ENCODE results near the gene MRFAP1L1. TPM values are rescaled to one million over a fixed set of nuclear protein-coding genes. Genes with fewer than 3 reads are reported as not detected.
"Not testable (repeated sequence)": the region's sequence is repeated elsewhere in the genome, so short reads cannot be mapped to it uniquely, and the experiment has no call there.

MRFAP1L1 gene
- total and polyA plus RNA-seq, 2 experiments from 2014 or later = 61.6 to 73.8 TPM

- peaks cover 15% of the 10 kb centered on the region for H3K4me1 Mint-ChIP-seq
Measured at GRCh38 chr4:6725427-6725961, 15.8 kb upstream of the MRFAP1L1 start.

GRCh38 chr4:6724421-6725111 is 14.9 kb upstream of the MRFAP1L1 start:
- Histone ChIP-seq H3K27me3 (ENCODE audit: insufficient read depth) (no peaks in the 10 kb centered on the region), H2AFZ (no peak overlapping the region), H3K4me2 (no peak overlapping the region), H3K36me3 (ENCODE audit: insufficient read depth) (no peaks in the 10 kb centered on the region), H3K27ac (ENCODE audit: low read depth) (no peak overlapping the region), H3F3A (replicated peaks; ENCODE audit: low read depth) (peaks cover 9% of the 10 kb centered on the region), H3K4me1 (ENCODE audit: insufficient read depth) (no peaks in the 10 kb centered on the region; the same call in 1 of the 2 replicates), H3K79me2 (replicated peaks; ENCODE audit: insufficient read depth) (no peaks in the 10 kb centered on the region), H3K9me2 (ENCODE audit: insufficient read depth) (no peaks in the 10 kb centered on the region), H4K20me1 (replicated peaks; ENCODE audit: insufficient read depth) (no peaks in the 10 kb centered on the region), H3K4me3 (no peak overlapping the region)
- peaks cover 15% of the 10 kb centered on the region for H3K4me1 Mint-ChIP-seq
- H3K27me3 Mint-ChIP-seq (ENCODE audit: insufficient read depth, low read depth, poor library complexity) = peaks cover 12% of the 10 kb centered on the region
- H3K9me3 Mint-ChIP-seq = no peaks in the 10 kb centered on the region
- DNase-seq (ENCODE audit: low spot score) (no peak), ATAC-seq (no peak)
- H3K4me3 Mint-ChIP-seq = no peak overlapping the region
- TF ChIP-seq, protein P1, sequence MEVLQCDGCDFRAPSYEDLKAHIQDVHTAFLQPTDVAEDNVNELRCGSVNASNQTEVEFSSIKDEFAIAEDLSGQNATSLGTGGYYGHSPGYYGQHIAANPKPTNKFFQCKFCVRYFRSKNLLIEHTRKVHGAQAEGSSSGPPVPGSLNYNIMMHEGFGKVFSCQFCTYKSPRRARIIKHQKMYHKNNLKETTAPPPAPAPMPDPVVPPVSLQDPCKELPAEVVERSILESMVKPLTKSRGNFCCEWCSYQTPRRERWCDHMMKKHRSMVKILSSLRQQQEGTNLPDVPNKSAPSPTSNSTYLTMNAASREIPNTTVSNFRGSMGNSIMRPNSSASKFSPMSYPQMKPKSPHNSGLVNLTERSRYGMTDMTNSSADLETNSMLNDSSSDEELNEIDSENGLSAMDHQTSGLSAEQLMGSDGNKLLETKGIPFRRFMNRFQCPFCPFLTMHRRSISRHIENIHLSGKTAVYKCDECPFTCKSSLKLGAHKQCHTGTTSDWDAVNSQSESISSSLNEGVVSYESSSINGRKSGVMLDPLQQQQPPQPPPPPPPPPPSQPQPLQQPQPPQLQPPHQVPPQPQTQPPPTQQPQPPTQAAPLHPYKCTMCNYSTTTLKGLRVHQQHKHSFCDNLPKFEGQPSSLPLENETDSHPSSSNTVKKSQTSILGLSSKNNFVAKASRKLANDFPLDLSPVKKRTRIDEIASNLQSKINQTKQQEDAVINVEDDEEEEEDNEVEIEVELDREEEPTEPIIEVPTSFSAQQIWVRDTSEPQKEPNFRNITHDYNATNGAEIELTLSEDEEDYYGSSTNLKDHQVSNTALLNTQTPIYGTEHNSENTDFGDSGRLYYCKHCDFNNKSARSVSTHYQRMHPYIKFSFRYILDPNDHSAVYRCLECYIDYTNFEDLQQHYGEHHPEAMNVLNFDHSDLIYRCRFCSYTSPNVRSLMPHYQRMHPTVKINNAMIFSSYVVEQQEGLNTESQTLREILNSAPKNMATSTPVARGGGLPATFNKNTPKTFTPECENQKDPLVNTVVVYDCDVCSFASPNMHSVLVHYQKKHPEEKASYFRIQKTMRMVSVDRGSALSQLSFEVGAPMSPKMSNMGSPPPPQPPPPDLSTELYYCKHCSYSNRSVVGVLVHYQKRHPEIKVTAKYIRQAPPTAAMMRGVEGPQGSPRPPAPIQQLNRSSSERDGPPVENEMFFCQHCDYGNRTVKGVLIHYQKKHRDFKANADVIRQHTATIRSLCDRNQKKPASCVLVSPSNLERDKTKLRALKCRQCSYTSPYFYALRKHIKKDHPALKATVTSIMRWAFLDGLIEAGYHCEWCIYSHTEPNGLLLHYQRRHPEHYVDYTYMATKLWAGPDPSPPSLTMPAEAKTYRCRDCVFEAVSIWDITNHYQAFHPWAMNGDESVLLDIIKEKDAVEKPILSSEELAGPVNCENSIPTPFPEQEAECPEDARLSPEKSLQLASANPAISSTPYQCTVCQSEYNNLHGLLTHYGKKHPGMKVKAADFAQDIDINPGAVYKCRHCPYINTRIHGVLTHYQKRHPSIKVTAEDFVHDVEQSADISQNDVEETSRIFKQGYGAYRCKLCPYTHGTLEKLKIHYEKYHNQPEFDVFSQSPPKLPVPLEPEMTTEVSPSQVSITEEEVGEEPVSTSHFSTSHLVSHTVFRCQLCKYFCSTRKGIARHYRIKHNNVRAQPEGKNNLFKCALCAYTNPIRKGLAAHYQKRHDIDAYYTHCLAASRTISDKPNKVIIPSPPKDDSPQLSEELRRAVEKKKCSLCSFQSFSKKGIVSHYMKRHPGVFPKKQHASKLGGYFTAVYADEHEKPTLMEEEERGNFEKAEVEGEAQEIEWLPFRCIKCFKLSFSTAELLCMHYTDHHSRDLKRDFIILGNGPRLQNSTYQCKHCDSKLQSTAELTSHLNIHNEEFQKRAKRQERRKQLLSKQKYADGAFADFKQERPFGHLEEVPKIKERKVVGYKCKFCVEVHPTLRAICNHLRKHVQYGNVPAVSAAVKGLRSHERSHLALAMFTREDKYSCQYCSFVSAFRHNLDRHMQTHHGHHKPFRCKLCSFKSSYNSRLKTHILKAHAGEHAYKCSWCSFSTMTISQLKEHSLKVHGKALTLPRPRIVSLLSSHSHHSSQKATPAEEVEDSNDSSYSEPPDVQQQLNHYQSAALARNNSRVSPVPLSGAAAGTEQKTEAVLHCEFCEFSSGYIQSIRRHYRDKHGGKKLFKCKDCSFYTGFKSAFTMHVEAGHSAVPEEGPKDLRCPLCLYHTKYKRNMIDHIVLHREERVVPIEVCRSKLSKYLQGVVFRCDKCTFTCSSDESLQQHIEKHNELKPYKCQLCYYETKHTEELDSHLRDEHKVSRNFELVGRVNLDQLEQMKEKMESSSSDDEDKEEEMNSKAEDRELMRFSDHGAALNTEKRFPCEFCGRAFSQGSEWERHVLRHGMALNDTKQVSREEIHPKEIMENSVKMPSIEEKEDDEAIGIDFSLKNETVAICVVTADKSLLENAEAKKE (CRISPR knock-in tag; IDR thresholded peaks at IDR 0.05) = no peak
- TF ChIP-seq EZH2 (IDR thresholded peaks at IDR 0.05; ENCODE audit: low read depth, unreplicated experiment) (no peak), STAT1 (IDR thresholded peaks at IDR 0.05; ENCODE audit: unreplicated experiment) (no peak), ZNF331 (CRISPR knock-in tag; IDR thresholded peaks at IDR 0.05; ENCODE audit: low read depth) (no peak), ETS1 (IDR thresholded peaks at IDR 0.05) (no peak)
- no peak overlapping the region for H3K27ac Mint-ChIP-seq
- no peaks in the 10 kb centered on the region for H3K36me3 Mint-ChIP-seq (ENCODE audit: low read depth)

More at GRCh38 chr4:6725427-6725961, 15.8 kb upstream of the MRFAP1L1 start:
- not testable (repeated sequence) for H3K4me1 ChIP-seq (ENCODE audit: insufficient read depth); H3K4me3 ChIP-seq; H3K36me3 Mint-ChIP-seq (ENCODE audit: low read depth); H4K20me1 ChIP-seq (replicated peaks; ENCODE audit: insufficient read depth); H3K27ac Mint-ChIP-seq; H3K79me2 ChIP-seq (replicated peaks; ENCODE audit: insufficient read depth); H3K36me3 ChIP-seq (ENCODE audit: insufficient read depth); H3F3A ChIP-seq (replicated peaks; ENCODE audit: low read depth); H3K27ac ChIP-seq (ENCODE audit: low read depth); H3K4me3 Mint-ChIP-seq; DNase-seq (ENCODE audit: low spot score); H3K27me3 ChIP-seq (ENCODE audit: insufficient read depth); H3K9me2 ChIP-seq (ENCODE audit: insufficient read depth); H2AFZ ChIP-seq; ATAC-seq; H3K9me3 Mint-ChIP-seq; H3K4me2 ChIP-seq
- H3K27me3 Mint-ChIP-seq (ENCODE audit: insufficient read depth, low read depth, poor library complexity) = peaks cover 15% of the 10 kb centered on the region
